ENCODE results near the gene USF3. TPM values are rescaled to one million over a fixed set of nuclear protein-coding genes. Genes with fewer than 3 reads are reported as not detected.

USF3 gene
- 11.3 and 12.9 TPM in 2 replicates for total RNA-seq

GRCh38 chr3:113695786-113696645 is at the start of gene USF3:
USF3 (minus strand) TSS chr3:113696642; CDS start chr3:113674878, 21,764 bp downstream.
- Histone ChIP-seq H3K36me3 (ENCODE audit: control insufficient read depth, insufficient read depth, low read length) (no peaks in the 10 kb centered on the region), H3K27me3 (ENCODE audit: control insufficient read depth, insufficient read depth, low read length) (no peaks in the 10 kb centered on the region), H3K4me3 (ENCODE audit: low read depth, low read length) (peak within 1 kb of the TSS; percentile 86)
- no peak for TF ChIP-seq CTCF (IDR thresholded peaks at IDR 0.05; ENCODE audit: insufficient read depth, low read length, poor library complexity, severe bottlenecking)
- no peak for DNase-seq (ENCODE audit: low read depth)

- TF ChIP-seq CTCF (IDR thresholded peaks at IDR 0.05; ENCODE audit: insufficient read depth, low read length, poor library complexity, severe bottlenecking), result peak; percentile 48
- Histone ChIP-seq H3K36me3 (ENCODE audit: control insufficient read depth, insufficient read depth, low read length) (no peaks in the 10 kb centered on the region), H3K27me3 (ENCODE audit: control insufficient read depth, insufficient read depth, low read length) (no peaks in the 10 kb centered on the region), H3K4me3 (ENCODE audit: low read depth, low read length) (peak within 1 kb of the TSS; percentile 62)
- no peak for DNase-seq (ENCODE audit: low read depth)
Observed at GRCh38 chr3:113745756-113746547, 49.5 kb upstream of the USF3 start, which contains the start of gene NAA50. NAA50 (minus strand) TSS chr3:113746249; CDS start chr3:113745949, 300 bp downstream.

GRCh38 chr3:113744941-113745755 is 48.7 kb upstream of the USF3 start:
- no peaks in the 10 kb centered on the region for H3K27me3 ChIP-seq (ENCODE audit: control insufficient read depth, insufficient read depth, low read length)
- no peaks in the 10 kb centered on the region for H3K36me3 ChIP-seq (ENCODE audit: control insufficient read depth, insufficient read depth, low read length)
- H3K4me3 ChIP-seq (ENCODE audit: low read depth, low read length), result peak overlapping the region; percentile 62
- TF ChIP-seq CTCF (IDR thresholded peaks at IDR 0.05; ENCODE audit: insufficient read depth, low read length, poor library complexity, severe bottlenecking), result peak; percentile 63
- peak; percentile 68 for DNase-seq (ENCODE audit: low read depth)

GRCh38 chr3:113743006-113743630 is 46.7 kb upstream of the USF3 start:
- no peak for TF ChIP-seq CTCF (IDR thresholded peaks at IDR 0.05; ENCODE audit: insufficient read depth, low read length, poor library complexity, severe bottlenecking)
- no peak overlapping the region for H3K4me3 ChIP-seq (ENCODE audit: low read depth, low read length)
- no peaks in the 10 kb centered on the region for H3K36me3 ChIP-seq (ENCODE audit: control insufficient read depth, insufficient read depth, low read length)
- DNase-seq (ENCODE audit: low read depth), result no peak
- H3K27me3 ChIP-seq (ENCODE audit: control insufficient read depth, insufficient read depth, low read length), result no peaks in the 10 kb centered on the region

GRCh38 chr3:113741620-113742019 is 45.2 kb upstream of the USF3 start:
- no peak overlapping the region for H3K4me3 ChIP-seq (ENCODE audit: low read depth, low read length)
- no peaks in the 10 kb centered on the region for H3K27me3 ChIP-seq (ENCODE audit: control insufficient read depth, insufficient read depth, low read length)
- TF ChIP-seq CTCF (IDR thresholded peaks at IDR 0.05; ENCODE audit: insufficient read depth, low read length, poor library complexity, severe bottlenecking), result no peak
- H3K36me3 ChIP-seq (ENCODE audit: control insufficient read depth, insufficient read depth, low read length), result no peaks in the 10 kb centered on the region
- no peak for DNase-seq (ENCODE audit: low read depth)
